Fibroblast of skin of left biceps (primary cell): ENCODE measurements around the gene SCAANT1.

Experiments
- DNase-seq, 2 experiments: peaks; one replicate each; pipeline ENCODE4 v3.0.0-alpha.2; 2013; ENCODE audit warnings: low read depth in 2 of 2

Gene SCAANT1

DNA sequence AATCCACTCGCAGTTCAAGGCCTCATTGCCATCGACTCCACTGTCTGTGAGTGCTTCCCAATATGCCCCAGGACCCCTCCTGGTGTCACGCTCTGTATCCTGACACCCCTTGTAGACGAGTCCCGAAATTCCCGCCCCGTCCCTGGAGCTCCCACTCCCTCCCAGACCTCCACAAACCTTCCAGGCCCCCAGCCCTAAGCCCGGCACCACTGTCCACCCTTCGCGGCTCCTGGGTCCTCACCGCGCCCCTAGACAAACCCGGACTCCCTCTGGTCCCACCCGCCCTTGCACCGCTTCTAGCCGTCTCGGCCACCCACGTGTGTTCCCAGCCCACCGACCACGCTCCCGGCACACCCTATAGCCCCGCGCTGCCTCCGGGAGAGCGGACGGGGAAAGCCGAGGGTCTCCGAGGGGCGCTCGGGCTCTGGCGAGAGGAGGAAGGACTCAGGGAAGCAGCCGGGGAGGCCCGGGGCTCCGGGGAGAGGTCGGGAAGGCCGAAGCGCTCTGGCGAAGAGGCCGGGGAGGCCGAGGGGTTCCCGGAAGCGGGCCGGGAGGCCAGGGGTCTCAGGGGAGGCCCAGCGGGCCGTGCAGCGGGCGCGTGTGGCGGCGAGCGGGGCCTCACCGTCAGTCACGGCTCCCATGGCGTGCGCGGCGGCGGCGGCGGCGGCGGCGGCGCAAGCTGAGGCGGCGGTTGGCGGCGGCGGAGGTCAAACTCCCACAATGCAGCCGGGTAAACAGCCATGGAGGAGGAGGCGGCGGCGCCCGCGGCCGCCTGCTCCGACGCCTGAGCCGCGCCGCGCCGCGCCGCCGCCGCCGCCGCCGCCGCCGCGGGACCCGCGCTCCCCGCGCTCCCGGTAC, 48.8 kb downstream of the SCAANT1 start, which contains the start of the genes ATXN7 and THOC7:
Gene ATXN7 (plus strand): TSS at position 718 of the 858 bp plus-strand sequence. CDS start 48,732 bp downstream, outside the sequence.
Gene THOC7 (minus strand): TSS at position 656 of the 858 bp plus-strand sequence. CDS start 15 bp downstream, at position 641.
- no peak for DNase-seq

DNA sequence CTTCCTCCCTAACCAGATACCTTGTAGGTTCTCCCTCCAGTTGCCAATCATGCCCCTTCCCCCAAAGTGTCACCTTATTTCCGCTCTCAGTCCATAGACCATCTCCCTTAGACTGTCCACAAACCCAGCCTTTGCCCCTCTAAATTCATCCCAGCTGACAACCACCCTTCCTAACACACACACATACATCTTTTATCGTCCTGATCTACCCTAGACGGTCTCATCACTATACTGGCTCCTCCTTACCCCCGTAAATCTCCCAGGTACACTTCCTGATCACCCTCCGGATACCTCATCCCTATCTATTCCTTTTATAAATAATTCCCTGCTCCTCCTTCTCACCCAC, 49.4 kb downstream of the SCAANT1 start:
- DNase-seq = no peak
